ENCODE measurements around the gene STRA6.

STRA6 gene

DNA sequence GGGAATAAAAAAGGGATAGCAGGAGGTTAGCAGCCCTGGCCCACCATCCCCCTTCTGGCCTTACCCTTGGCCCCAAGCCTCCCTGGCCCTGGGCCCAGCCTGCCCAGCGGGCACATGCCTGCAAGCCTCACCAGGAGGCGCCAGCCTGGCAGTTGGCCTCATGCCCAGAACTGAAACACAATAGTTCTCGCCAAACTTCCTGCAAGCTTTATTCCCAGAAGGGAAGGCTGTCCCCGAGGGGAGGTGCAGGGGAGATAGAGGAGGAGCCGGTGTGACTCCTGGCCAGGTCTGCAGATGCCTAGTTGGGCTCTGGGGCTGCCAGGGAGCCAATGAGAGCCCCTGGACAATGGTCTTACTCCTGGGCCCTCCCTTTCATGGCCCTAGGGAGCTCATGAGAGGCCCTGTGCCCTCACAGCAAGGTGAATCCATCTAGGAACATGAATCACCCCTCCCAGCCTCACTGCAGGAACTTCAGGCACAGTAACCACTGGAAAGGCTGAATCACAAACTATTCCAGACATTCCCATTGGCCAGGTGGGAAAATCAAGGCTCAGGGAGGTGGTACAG is 37.5 kb upstream of the STRA6 start:
- Histone ChIP-seq H3K27me3 (ENCODE audit: control insufficient read depth in 5 of 5, insufficient read depth in 4 of 5, low read length in 5 of 5) (peaks cover 0 to 26% (median 20%) of the 10 kb centered on the region in 5 donors), H3K9me3 (ENCODE audit: control insufficient read depth in 5 of 5, low read length in 5 of 5) (no peaks in the 10 kb centered on the region), H3K4me1 (ENCODE audit: control insufficient read depth in 5 of 5, insufficient read depth in 5 of 5, low read length in 5 of 5) (peaks cover 7 to 41% (median 32%) of the 10 kb centered on the region in 5 donors), H3K36me3 (ENCODE audit: control insufficient read depth in 5 of 5, insufficient read depth in 5 of 5, low read length in 5 of 5) (no peaks in the 10 kb centered on the region), H3K9ac (ENCODE audit: low read length in 5 of 5) (peak overlapping the region in 1 of 5 donors; percentile 4), H3K27ac (ENCODE audit: low read depth, low read length) (no peak overlapping the region), H3K4me3 (ENCODE audit: low read depth in 1 of 5, low read length in 5 of 5) (no peak overlapping the region)

DNA sequence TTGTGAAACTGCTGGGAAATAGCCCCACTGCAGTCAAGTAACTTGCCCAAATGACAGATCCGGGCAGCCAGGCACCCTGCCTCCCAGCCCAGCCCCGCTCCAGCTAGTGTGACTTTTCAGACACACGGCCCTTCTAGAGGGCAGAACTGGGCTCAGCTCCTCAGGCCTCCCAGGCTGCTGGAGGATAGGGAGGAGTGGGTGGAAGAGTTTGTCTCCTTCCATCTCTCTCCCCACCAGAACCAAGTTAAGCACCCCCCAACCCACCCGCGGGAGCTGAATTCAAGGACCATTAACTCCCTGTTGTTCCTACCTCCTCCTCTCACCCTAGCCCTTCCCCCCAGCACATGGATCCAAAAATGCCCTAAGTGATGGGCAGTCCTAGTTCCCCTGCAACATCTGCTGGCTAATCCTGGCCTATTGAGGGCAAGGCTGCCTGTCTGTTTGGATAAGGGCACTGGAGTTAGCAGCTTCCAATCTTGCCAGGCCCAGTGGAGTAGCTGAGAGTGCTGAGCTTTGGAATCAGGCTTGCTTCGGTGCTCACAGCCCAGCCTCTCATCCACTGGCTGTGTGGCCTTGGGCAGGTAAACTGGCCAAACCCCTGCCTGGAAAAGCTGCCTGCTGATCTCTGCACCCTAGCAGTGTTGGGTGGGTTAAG is 36.6 kb upstream of the STRA6 start:
- peak overlapping the region; percentile 16 for H3K27ac ChIP-seq (ENCODE audit: low read depth, low read length)

GRCh38 chr15:74235962-74236361 is 33.4 kb upstream of the STRA6 start, which contains the start of gene CCDC33:
Gene CCDC33 (plus strand): TSS chr15:74236326. CDS start chr15:74236720, 394 bp downstream.
- no peak within 1 kb of the TSS for H3K27ac ChIP-seq (ENCODE audit: low read depth, low read length)
- H3K9me3 ChIP-seq (ENCODE audit: control insufficient read depth in 5 of 5, low read length in 5 of 5): no peaks in the 10 kb centered on the region
- H3K4me3 ChIP-seq (ENCODE audit: low read depth in 1 of 5, low read length in 5 of 5): no peak within 1 kb of the TSS
- peaks cover 7 to 19% (median 19%) of the 10 kb centered on the region in 5 donors for H3K4me1 ChIP-seq (ENCODE audit: control insufficient read depth in 5 of 5, insufficient read depth in 5 of 5, low read length in 5 of 5)
- peaks cover 0 to 8% (median 0%) of the 10 kb centered on the region in 5 donors for H3K27me3 ChIP-seq (ENCODE audit: control insufficient read depth in 5 of 5, insufficient read depth in 4 of 5, low read length in 5 of 5)
- H3K36me3 ChIP-seq (ENCODE audit: control insufficient read depth in 5 of 5, insufficient read depth in 5 of 5, low read length in 5 of 5): no peaks in the 10 kb centered on the region
- no peak within 1 kb of the TSS for H3K9ac ChIP-seq (ENCODE audit: low read length in 5 of 5)

More for the DNA sequence above, 36.6 kb upstream of the STRA6 start:
- Histone ChIP-seq H3K36me3 (ENCODE audit: control insufficient read depth in 5 of 5, insufficient read depth in 5 of 5, low read length in 5 of 5) (no peaks in the 10 kb centered on the region), H3K27me3 (ENCODE audit: control insufficient read depth in 5 of 5, insufficient read depth in 4 of 5, low read length in 5 of 5) (peaks cover 0 to 20% (median 10%) of the 10 kb centered on the region in 5 donors), H3K4me1 (ENCODE audit: control insufficient read depth in 5 of 5, insufficient read depth in 5 of 5, low read length in 5 of 5) (peaks cover 7 to 39% (median 32%) of the 10 kb centered on the region in 5 donors), H3K9me3 (ENCODE audit: control insufficient read depth in 5 of 5, low read length in 5 of 5) (no peaks in the 10 kb centered on the region), H3K4me3 (ENCODE audit: low read depth in 1 of 5, low read length in 5 of 5) (no peak overlapping the region), H3K9ac (ENCODE audit: low read length in 5 of 5) (peak overlapping the region in 1 of 5 donors; percentile 22)

DNA sequence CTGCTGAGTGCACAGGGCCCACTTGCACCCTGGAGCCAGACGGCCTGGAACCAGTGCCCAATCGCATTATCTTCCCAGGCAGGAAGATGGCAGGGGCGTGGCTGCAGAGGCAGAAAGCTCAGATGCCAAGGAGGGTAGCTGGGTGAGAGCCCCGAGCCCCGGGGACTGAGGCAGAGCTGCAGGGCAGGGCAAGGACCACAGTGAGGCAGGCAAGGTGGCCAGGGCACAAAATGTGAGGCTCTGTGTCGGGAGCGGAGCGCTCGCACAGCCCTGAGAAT is 31.9 kb upstream of the STRA6 start:
- H3K36me3 ChIP-seq (ENCODE audit: control insufficient read depth in 5 of 5, insufficient read depth in 5 of 5, low read length in 5 of 5): no peaks in the 10 kb centered on the region
- H3K27ac ChIP-seq (ENCODE audit: low read depth, low read length): no peak overlapping the region
- peaks cover 0 to 11% (median 0%) of the 10 kb centered on the region in 5 donors for H3K27me3 ChIP-seq (ENCODE audit: control insufficient read depth in 5 of 5, insufficient read depth in 4 of 5, low read length in 5 of 5)
- H3K9ac ChIP-seq (ENCODE audit: low read length in 5 of 5): no peak overlapping the region
- H3K4me1 ChIP-seq (ENCODE audit: control insufficient read depth in 5 of 5, insufficient read depth in 5 of 5, low read length in 5 of 5): peaks cover 2 to 10% (median 5%) of the 10 kb centered on the region in 5 donors
- no peaks in the 10 kb centered on the region for H3K9me3 ChIP-seq (ENCODE audit: control insufficient read depth in 5 of 5, low read length in 5 of 5)
- no peak overlapping the region for H3K4me3 ChIP-seq (ENCODE audit: low read depth in 1 of 5, low read length in 5 of 5)

DNA sequence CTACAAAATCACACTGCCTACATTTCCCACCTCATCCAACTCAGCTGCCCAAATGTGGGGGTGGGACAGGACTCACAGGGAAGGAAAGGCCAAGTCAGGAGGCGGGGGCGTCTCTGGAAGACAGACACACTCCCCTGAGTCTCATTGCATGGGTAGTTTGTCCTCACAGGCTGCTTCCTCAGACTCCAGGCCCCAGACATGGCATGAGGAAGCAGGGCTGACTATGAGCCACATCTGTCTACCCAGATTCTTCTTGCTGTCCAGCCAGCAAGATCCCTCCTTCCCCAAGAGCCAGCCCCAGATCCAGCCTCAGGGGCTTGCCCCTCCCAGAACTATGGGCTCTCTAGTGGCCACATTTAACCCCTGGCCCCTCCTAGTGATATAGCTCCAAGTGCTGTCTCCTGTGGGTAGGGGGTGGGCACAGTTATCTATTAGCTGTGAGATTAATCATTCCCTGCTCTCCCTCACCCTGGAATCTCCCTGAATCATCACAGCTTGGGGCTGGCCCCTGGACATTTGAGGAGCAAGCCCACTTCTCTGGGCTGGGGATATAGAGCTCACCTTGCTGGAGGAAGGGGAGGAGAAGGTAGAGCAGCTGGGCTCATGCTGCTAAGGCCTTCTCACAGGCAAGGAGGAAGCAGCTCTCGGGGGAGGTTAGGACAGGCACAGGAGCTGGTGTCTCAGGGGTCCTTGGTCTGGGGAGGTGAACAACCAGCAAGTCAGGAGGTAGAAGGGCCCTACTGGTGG is 31.4 kb upstream of the STRA6 start:
- Histone ChIP-seq H3K9ac (ENCODE audit: low read length in 5 of 5) (no peak overlapping the region), H3K4me3 (ENCODE audit: low read depth in 1 of 5, low read length in 5 of 5) (no peak overlapping the region), H3K4me1 (ENCODE audit: control insufficient read depth in 5 of 5, insufficient read depth in 5 of 5, low read length in 5 of 5) (peaks cover 0 to 10% (median under 1%) of the 10 kb centered on the region in 5 donors), H3K9me3 (ENCODE audit: control insufficient read depth in 5 of 5, low read length in 5 of 5) (no peaks in the 10 kb centered on the region), H3K36me3 (ENCODE audit: control insufficient read depth in 5 of 5, insufficient read depth in 5 of 5, low read length in 5 of 5) (no peaks in the 10 kb centered on the region), H3K27me3 (ENCODE audit: control insufficient read depth in 5 of 5, insufficient read depth in 4 of 5, low read length in 5 of 5) (peaks cover 0 to 11% (median 0%) of the 10 kb centered on the region in 5 donors), H3K27ac (ENCODE audit: low read depth, low read length) (no peak overlapping the region)

- H3K9me3 ChIP-seq (ENCODE audit: control insufficient read depth in 5 of 5, low read length in 5 of 5): no peaks in the 10 kb centered on the region
- H3K27me3 ChIP-seq (ENCODE audit: control insufficient read depth in 5 of 5, insufficient read depth in 4 of 5, low read length in 5 of 5): peaks cover 0 to 11% (median 0%) of the 10 kb centered on the region in 5 donors
- H3K36me3 ChIP-seq (ENCODE audit: control insufficient read depth in 5 of 5, insufficient read depth in 5 of 5, low read length in 5 of 5): no peaks in the 10 kb centered on the region
- peaks cover 0 to 16% (median 7%) of the 10 kb centered on the region in 5 donors for H3K4me1 ChIP-seq (ENCODE audit: control insufficient read depth in 5 of 5, insufficient read depth in 5 of 5, low read length in 5 of 5)
- H3K27ac ChIP-seq (ENCODE audit: low read depth, low read length): no peak overlapping the region
- H3K4me3 ChIP-seq (ENCODE audit: low read depth in 1 of 5, low read length in 5 of 5): no peak overlapping the region
- no peak overlapping the region for H3K9ac ChIP-seq (ENCODE audit: low read length in 5 of 5)
Measured at GRCh38 chr15:74233373-74233772, 30.8 kb upstream of the STRA6 start.

DNA sequence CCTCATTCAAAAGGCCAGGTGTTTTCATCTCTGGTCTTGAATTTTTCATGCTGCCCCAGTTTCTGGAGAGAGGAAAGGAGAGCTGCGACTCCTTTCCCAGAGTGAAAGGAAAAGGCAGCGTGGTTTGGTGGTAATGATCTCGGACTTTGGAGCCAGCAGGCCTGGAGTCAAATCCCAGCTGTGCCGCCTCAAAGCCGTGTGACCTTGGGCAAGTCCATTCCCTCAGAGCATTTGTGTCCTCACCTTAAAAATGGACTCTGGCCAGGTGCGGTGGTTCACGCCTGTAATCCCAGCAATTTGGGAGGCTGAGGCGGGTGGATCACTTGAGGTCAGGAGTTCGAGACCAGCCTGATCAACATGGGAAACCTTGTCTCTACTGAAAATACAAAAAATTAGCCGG is 28.9 kb upstream of the STRA6 start:
- peaks cover 0 to 14% (median 0%) of the 10 kb centered on the region in 5 donors for H3K27me3 ChIP-seq (ENCODE audit: control insufficient read depth in 5 of 5, insufficient read depth in 4 of 5, low read length in 5 of 5)
- no peaks in the 10 kb centered on the region for H3K36me3 ChIP-seq (ENCODE audit: control insufficient read depth in 5 of 5, insufficient read depth in 5 of 5, low read length in 5 of 5)
- H3K4me1 ChIP-seq (ENCODE audit: control insufficient read depth in 5 of 5, insufficient read depth in 5 of 5, low read length in 5 of 5): peaks cover 2 to 25% (median 19%) of the 10 kb centered on the region in 5 donors
- H3K9ac ChIP-seq (ENCODE audit: low read length in 5 of 5): no peak overlapping the region
- H3K27ac ChIP-seq (ENCODE audit: low read depth, low read length): no peak overlapping the region
- H3K9me3 ChIP-seq (ENCODE audit: control insufficient read depth in 5 of 5, low read length in 5 of 5): no peaks in the 10 kb centered on the region
- no peak overlapping the region for H3K4me3 ChIP-seq (ENCODE audit: low read depth in 1 of 5, low read length in 5 of 5)

DNA sequence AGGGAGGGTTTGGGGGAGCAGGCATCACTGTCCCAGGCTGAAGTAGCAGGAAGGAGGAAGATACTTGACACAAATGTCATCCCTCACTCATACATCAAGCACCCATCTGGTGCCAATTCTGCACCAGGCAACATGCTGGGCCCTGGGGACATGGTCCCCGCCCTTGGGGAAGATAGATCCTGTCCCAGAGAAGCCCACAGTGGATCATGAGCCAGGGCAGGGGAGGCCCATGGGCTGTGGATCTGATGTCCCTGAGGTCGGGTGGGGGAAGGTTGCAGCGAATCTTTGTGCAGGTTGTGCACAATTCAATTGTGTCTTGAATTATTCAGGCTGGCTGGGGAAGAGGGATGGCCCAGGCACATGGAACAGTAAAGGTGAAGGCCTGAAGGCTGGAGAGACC is 27.1 kb upstream of the STRA6 start:
- H3K27ac ChIP-seq (ENCODE audit: low read depth, low read length): no peak overlapping the region

GRCh38 chr15:74228723-74229081 is 26.1 kb upstream of the STRA6 start:
- H3K27ac ChIP-seq (ENCODE audit: low read depth, low read length): peak overlapping the region; percentile 61
- H3K9ac ChIP-seq (ENCODE audit: low read length in 5 of 5): peak overlapping the region in 1 of 5 donors; percentile 12
- H3K9me3 ChIP-seq (ENCODE audit: control insufficient read depth in 5 of 5, low read length in 5 of 5): no peaks in the 10 kb centered on the region
- H3K36me3 ChIP-seq (ENCODE audit: control insufficient read depth in 5 of 5, insufficient read depth in 5 of 5, low read length in 5 of 5): no peaks in the 10 kb centered on the region
- H3K27me3 ChIP-seq (ENCODE audit: control insufficient read depth in 5 of 5, insufficient read depth in 4 of 5, low read length in 5 of 5): peaks cover 0 to 16% (median under 1%) of the 10 kb centered on the region in 5 donors
- peak overlapping the region in 3 of 5 donors; percentile 16 to 32 (median 22) for H3K4me3 ChIP-seq (ENCODE audit: low read depth in 1 of 5, low read length in 5 of 5)
- H3K4me1 ChIP-seq (ENCODE audit: control insufficient read depth in 5 of 5, insufficient read depth in 5 of 5, low read length in 5 of 5): peaks cover 2 to 25% (median 19%) of the 10 kb centered on the region in 5 donors

More for the DNA sequence above, 27.1 kb upstream of the STRA6 start:
- Histone ChIP-seq H3K36me3 (ENCODE audit: control insufficient read depth in 5 of 5, insufficient read depth in 5 of 5, low read length in 5 of 5) (no peaks in the 10 kb centered on the region), H3K9ac (ENCODE audit: low read length in 5 of 5) (no peak overlapping the region), H3K4me3 (ENCODE audit: low read depth in 1 of 5, low read length in 5 of 5) (no peak overlapping the region), H3K9me3 (ENCODE audit: control insufficient read depth in 5 of 5, low read length in 5 of 5) (no peaks in the 10 kb centered on the region), H3K27me3 (ENCODE audit: control insufficient read depth in 5 of 5, insufficient read depth in 4 of 5, low read length in 5 of 5) (peaks cover 0 to 15% (median 0%) of the 10 kb centered on the region in 5 donors), H3K4me1 (ENCODE audit: control insufficient read depth in 5 of 5, insufficient read depth in 5 of 5, low read length in 5 of 5) (peaks cover 2 to 25% (median 19%) of the 10 kb centered on the region in 5 donors)

Measured in subcutaneous abdominal adipose tissue (tissue), 5 donors.